Neural cell (in vitro differentiated cells): ENCODE data around the gene NCK2.

ENCODE experiments used
- EP300 ChIP-seq: fragments of 450-650 bp; conservative IDR thresholded peaks from 2 replicates; pipeline ENCODE4 v1.6.1; 2014; ENCODE audit warnings: antibody characterized with exemption, mild to moderate bottlenecking, moderate library complexity; ENCODE audit not compliant: poor library complexity, severe bottlenecking
- EZH2 ChIP-seq: fragments of 200-600, 300-800 bp; shearing (Covaris generic), sonication (generic); IDR thresholded peaks from 2 replicates; pipeline ENCODE4 v1.6.1; 2014; ENCODE audit warnings: antibody characterized with exemption, low read length, borderline replicate concordance, mild to moderate bottlenecking; ENCODE audit not compliant: insufficient read depth, poor library complexity, severe bottlenecking
- MXI1 ChIP-seq: fragments of 450-650 bp; conservative IDR thresholded peaks from 2 replicates; pipeline ENCODE4 v1.6.1; 2014; ENCODE audit warnings: antibody characterized with exemption, mild to moderate bottlenecking; ENCODE audit not compliant: poor library complexity, severe bottlenecking
- POLR2AphosphoS5 ChIP-seq: IDR thresholded peaks from 2 replicates; pipeline ENCODE4 v1.6.1; 2012
- RAD21 ChIP-seq: fragments of 450-650 bp; conservative IDR thresholded peaks from 2 replicates; pipeline ENCODE4 v1.6.1; 2014; ENCODE audit warnings: antibody characterized with exemption, mild to moderate bottlenecking, moderate library complexity
- SMC3 ChIP-seq: fragments of 450-650 bp; conservative IDR thresholded peaks from 2 replicates; pipeline ENCODE4 v1.6.1; 2014; ENCODE audit warnings: antibody characterized with exemption, mild to moderate bottlenecking, moderate library complexity; ENCODE audit not compliant: poor library complexity
- TAF1 ChIP-seq: IDR thresholded peaks from 2 replicates; pipeline ENCODE4 v1.6.1; 2012; ENCODE audit warnings: low read depth
- TF ChIP-seq, protein P1 (sequence below): IDR thresholded peaks from 2 replicates; pipeline ENCODE4 v1.6.1; 2012; ENCODE audit warnings: borderline replicate concordance
- TF ChIP-seq, protein P2 (sequence below): fragments of 450-650 bp; IDR thresholded peaks from 2 replicates; pipeline ENCODE4 v1.5.1; 2014; ENCODE audit warnings: antibody characterized with exemption, mild to moderate bottlenecking, moderate library complexity; ENCODE audit not compliant: poor library complexity, severe bottlenecking

DNA sequence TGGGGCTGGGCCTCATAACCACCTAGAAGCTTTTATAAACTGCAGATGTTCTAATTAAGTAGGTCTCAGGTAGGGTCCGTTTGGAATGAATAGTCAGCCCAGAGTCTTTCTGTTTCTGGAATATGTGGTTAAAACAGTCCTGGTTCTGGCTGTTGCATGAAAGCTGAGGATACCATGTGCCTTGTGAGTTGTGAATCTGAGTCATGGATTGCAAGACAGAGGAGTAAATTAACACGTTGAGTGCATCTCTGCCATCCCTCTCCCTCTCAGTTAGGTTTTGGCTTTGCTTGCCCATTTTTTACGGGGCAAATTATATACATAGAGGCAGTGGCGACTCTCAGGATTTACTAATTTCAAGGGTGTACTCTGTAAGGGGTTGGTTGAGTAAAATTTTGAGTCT, 59.1 kb downstream of the NCK2 start:
- no peak for TF ChIP-seq EZH2
- no peak for TF ChIP-seq TAF1
- TF ChIP-seq, protein P1, sequence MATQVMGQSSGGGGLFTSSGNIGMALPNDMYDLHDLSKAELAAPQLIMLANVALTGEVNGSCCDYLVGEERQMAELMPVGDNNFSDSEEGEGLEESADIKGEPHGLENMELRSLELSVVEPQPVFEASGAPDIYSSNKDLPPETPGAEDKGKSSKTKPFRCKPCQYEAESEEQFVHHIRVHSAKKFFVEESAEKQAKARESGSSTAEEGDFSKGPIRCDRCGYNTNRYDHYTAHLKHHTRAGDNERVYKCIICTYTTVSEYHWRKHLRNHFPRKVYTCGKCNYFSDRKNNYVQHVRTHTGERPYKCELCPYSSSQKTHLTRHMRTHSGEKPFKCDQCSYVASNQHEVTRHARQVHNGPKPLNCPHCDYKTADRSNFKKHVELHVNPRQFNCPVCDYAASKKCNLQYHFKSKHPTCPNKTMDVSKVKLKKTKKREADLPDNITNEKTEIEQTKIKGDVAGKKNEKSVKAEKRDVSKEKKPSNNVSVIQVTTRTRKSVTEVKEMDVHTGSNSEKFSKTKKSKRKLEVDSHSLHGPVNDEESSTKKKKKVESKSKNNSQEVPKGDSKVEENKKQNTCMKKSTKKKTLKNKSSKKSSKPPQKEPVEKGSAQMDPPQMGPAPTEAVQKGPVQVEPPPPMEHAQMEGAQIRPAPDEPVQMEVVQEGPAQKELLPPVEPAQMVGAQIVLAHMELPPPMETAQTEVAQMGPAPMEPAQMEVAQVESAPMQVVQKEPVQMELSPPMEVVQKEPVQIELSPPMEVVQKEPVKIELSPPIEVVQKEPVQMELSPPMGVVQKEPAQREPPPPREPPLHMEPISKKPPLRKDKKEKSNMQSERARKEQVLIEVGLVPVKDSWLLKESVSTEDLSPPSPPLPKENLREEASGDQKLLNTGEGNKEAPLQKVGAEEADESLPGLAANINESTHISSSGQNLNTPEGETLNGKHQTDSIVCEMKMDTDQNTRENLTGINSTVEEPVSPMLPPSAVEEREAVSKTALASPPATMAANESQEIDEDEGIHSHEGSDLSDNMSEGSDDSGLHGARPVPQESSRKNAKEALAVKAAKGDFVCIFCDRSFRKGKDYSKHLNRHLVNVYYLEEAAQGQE = no peak
- TF ChIP-seq EP300 = no peak
- TF ChIP-seq, protein P2, sequence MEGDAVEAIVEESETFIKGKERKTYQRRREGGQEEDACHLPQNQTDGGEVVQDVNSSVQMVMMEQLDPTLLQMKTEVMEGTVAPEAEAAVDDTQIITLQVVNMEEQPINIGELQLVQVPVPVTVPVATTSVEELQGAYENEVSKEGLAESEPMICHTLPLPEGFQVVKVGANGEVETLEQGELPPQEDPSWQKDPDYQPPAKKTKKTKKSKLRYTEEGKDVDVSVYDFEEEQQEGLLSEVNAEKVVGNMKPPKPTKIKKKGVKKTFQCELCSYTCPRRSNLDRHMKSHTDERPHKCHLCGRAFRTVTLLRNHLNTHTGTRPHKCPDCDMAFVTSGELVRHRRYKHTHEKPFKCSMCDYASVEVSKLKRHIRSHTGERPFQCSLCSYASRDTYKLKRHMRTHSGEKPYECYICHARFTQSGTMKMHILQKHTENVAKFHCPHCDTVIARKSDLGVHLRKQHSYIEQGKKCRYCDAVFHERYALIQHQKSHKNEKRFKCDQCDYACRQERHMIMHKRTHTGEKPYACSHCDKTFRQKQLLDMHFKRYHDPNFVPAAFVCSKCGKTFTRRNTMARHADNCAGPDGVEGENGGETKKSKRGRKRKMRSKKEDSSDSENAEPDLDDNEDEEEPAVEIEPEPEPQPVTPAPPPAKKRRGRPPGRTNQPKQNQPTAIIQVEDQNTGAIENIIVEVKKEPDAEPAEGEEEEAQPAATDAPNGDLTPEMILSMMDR = no peak
- no peak for TF ChIP-seq POLR2AphosphoS5
- no peak for TF ChIP-seq SMC3
- no peak for TF ChIP-seq RAD21
- TF ChIP-seq MXI1 = no peak
